NCI-H1105 (cell line): ENCODE results near the gene TMEM150A.
A peak's percentile ranks its signal among the peaks of the same experiment; 100 is the strongest.
"Not testable (repeated sequence)": the region's sequence is repeated elsewhere in the genome, so short reads cannot be mapped to it uniquely, and the experiment has no call there.

Source experiments
- DNase-seq: peaks from one replicate; lab custom pipeline; 2025; lab: John Stamatoyannopoulos, UW

TMEM150A gene, protein sequence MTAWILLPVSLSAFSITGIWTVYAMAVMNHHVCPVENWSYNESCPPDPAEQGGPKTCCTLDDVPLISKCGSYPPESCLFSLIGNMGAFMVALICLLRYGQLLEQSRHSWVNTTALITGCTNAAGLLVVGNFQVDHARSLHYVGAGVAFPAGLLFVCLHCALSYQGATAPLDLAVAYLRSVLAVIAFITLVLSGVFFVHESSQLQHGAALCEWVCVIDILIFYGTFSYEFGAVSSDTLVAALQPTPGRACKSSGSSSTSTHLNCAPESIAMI

GRCh38 chr2:85602476-85603234, at the start of gene TMEM150A:
Gene TMEM150A, minus strand, starts transcription at chr2:85602698. Its CDS starts 750 bp downstream, at chr2:85601948.
- peak; percentile 83 for DNase-seq

GRCh38 chr2:85652056-85652455, 49.6 kb upstream of the TMEM150A start:
- no peak for DNase-seq

- DNase-seq, result no peak
Measured at GRCh38 chr2:85651097-85651496, 48.6 kb upstream of the TMEM150A start.

DNA sequence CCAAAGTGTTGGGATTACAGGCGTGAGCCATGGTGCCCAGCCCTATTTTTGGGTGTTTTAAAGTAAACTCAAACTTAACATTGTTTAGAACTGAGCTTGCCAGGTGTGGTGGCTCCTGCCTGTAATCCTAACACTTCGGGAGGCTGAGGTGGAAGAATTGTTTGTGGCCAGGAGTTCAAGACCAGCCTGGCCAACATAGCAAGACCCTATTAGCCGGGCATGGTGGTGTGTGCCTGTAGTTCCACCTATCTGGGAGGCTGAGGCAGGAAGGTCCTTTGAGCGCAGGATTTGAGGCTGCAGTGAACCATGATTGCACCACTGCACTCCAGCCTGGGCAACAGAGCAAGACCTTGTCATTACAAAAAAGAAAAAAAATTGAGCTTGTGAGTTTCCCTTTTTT, 48.0 kb upstream of the TMEM150A start:
- no peak for DNase-seq

DNA sequence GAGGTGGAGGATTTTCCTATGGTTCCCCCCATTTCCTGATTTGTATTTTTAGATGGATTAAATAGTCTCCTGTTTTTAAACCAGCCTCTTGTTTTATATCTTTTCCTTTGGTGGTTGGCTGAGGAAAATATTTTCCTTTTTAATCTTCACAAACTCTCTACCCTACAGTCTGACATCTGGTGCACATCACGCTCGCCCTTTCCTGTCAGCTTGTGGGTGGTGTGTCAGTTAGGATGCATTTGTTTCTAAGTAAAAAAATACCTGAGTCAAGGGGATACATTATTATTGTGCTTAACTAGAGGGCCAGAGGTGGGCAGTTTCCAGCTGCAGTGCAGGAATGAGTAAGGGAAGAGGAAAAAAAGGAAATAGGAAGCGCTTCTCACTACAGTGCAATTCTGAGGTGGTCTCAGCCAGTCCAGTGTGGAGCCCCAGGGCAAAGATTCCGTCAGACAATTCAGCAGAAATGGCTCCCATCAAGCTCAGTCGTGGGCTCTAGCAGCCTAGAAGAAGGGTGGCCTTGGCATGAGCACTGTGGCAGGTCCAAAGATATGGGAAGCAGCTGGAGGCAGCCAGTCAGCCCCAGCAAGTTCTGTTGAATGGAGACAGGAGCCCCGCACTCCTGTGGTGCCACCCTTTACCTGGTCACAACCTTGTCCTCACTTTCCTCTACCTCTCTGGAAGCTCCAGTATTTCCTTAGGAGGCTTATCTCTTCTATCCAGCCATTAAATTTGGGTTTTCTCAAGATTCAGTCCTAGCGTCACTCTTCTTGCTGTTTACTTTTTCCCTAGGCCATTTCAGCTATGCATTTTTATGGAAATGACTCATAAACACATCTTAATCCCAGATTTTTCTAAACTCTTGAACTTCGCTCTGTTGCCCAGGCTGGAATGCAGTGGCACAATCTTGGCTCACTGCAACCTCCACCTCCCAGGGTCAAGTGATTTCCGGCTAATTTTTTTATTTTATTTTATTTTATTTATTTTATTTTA, 47.0 kb upstream of the TMEM150A start:
- no peak for DNase-seq

GRCh38 chr2:85648619-85649018, 46.1 kb upstream of the TMEM150A start:
- DNase-seq, result no peak

GRCh38 chr2:85647823-85648526, 45.5 kb upstream of the TMEM150A start:
- DNase-seq, result no peak

DNA sequence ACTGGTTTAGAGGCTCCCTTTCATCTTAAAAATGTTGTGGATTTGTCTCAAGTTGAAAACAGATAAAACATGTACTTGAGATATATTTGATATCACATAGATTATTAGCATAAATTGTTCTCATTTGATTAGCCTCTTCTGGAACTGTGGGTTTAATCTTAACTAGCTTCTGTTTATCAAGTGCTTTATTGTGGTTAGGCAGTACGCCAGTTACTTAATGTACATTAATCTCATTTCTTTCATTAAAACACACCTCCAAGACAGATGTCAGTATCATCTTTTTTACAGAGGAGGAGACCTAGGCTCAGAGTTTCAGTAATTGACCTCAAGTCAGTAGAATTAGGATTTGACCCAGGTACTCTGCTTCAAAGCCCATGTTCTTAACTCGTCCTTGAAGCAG, 43.7 kb upstream of the TMEM150A start:
- no peak for DNase-seq

- DNase-seq, result no peak
Measured at GRCh38 chr2:85644909-85645308, 42.4 kb upstream of the TMEM150A start.

GRCh38 chr2:85642725-85643124, 40.2 kb upstream of the TMEM150A start:
- DNase-seq, result no peak

DNA sequence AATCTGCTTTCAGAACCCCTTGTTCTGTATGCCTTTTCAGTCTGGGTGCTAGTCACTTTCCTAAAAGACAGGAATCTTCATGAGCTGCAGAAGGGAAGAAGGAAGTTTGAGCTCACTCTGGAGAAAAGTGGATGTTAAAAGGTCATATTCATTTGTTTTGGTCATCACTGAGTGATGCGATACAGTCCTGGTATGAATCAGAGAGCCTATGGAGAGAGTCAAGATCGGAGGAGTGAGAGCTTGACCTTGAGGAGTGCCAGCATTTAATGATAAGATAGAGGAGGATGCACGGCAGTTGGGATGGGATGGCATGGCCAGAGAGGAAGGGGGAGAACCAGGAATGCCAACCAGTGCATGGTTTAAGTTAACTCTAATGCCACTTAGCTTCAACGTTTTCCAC, 33.1 kb upstream of the TMEM150A start:
- DNase-seq, result no peak

GRCh38 chr2:85635011-85635410, 32.5 kb upstream of the TMEM150A start:
- no peak for DNase-seq

DNA sequence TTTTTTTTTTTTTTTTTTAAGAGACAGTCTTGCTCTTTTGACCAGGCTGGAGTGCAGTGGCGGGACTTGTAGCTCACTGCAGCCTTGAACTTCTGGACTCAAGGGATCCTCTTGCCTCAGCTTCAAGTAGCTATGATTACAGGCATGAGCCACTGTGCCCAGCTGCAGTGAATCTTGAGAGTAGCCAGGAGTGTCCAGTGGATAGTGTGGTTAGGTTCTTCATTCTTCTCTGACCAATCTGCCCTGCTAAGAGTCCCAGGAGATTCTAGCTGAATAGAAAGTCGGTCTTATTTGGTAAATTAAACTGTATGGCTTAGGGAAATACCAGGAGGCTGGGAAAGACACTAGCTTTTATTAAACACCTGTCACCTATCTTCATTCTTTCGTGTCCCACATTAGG, 28.8 kb upstream of the TMEM150A start:
- DNase-seq, result no peak

GRCh38 chr2:85628658-85629057, 26.2 kb upstream of the TMEM150A start:
- DNase-seq, result no peak

DNA sequence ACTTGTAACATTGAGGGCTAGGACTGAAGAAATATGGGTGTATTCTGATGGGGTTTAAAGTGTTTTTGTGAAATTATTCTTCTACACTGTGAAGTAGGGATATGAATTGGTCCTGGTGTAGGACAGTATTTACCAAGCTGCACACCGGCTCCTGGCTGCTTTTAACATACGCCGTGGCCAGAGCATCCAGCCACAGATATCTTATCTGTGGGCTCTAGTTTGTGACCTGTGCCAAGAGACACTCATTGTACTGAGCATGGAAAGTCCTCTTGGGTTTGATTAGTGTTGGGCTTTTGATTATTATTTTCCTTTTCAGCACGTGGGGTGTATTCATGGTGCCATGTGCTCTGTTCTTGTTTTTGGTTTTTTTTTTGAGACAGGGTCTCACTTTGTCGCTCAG, 21.5 kb upstream of the TMEM150A start:
- no peak for DNase-seq

DNA sequence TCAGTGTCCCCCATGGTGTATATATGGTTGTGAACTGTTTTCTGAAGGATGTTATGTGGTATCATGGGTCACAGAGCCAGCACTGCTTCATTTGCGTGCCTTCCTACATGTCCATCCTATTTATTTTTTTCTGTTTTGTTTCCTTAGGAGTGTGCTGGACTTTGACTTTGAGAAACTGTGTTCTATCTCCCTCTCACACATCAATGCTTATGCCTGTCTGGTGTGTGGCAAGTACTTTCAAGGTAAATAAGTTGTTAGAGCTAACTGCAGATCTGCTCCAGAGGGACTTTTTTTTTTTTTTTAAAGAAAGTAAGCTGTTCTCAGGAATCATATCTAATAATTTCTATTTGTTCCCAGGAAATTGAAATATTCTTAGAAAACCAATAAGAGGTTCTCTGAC, 18.8 kb upstream of the TMEM150A start:
- DNase-seq, result no peak

- DNase-seq, result no peak
Measured at GRCh38 chr2:85619617-85620016, 17.1 kb upstream of the TMEM150A start.

GRCh38 chr2:85617723-85618122, 15.2 kb upstream of the TMEM150A start:
- not testable (repeated sequence) for DNase-seq

DNA sequence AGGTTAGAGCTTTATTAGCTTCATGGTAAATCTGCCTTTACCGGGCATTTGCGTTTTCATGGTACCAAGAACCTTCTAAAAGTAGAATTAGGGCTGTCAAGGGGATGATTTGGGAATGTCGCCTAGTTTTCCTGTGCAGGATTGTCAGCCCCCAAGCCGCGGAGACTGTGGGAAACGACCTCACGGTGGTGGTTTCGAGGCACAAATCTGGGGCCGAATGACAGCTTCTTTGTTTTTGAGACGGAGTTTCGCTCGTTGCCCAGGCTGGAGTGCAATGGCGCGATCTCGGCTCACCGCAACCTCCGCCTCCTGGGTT, 12.9 kb upstream of the TMEM150A start:
- DNase-seq, result no peak

DNA sequence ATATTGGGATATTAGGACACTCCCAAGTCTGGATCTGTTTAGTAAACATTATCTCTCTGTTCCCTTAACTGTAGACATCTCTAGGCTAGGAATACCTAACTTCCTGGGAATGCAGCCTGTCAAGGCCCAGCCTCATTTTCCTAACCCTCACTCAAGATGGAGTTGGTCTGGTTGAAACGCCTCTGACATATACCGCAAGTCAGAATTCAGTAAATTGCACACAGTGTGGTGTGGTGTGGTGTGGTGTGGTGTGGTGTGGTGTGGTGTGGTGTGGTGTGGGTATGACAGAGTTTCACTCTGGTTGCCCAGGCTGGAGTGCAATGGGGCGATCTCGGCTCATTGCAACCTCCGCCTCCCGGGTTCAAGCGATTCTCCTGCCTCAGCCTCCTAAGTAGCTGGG, 12.3 kb upstream of the TMEM150A start:
- DNase-seq, result not testable (repeated sequence)

DNA sequence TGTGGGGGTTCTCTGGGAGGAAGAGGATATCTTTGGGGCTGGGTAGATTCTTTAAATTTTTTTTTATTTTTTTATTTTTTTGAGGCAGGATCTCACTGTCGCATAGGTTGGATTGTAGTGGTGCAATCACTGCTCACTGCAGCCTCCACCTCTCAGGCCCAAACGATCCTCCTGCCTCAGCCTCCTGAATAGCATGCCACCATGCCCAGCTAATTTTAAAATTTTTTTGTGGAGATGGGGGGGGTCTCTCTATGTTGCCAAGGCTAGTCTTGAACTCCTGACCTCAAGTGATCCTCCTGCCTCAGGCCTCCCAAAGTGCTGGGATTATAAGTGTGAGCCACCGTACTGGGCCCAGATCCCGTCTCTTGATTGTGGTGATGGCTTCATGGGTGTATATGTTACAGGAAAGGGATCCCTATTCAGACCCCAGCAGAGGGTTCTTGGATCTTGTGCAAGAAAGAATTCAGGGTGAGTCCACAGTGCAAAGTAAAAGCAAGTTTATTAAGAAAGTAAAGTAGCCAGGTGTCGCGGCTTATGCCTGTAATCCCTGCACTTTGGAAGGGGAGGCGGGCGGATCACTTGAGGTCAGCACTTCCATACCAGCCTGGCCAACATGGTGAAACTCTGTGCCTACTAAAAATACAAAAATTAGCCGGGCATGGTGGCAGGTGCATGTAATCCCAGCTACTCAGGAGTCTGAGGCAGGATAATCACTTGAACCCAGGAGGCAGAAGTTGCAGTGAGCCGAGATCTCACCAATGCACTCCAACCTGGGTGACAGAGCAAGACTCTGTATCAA, 11.4 kb upstream of the TMEM150A start:
- no peak for DNase-seq
